ENCODE measurements around the gene KPNA6.

The KPNA6 gene

GRCh38 chr1:32186077-32186476 is 78.2 kb downstream of the KPNA6 start:
- DNase-seq (ENCODE audit: low spot score) (no peak), FAIRE-seq (no peak)

- no peak for FAIRE-seq
- DNase-seq (ENCODE audit: low spot score): no peak
These were observed 78.6 kb downstream of the KPNA6 start for GRCh38 chr1:32186491-32186890.

DNA sequence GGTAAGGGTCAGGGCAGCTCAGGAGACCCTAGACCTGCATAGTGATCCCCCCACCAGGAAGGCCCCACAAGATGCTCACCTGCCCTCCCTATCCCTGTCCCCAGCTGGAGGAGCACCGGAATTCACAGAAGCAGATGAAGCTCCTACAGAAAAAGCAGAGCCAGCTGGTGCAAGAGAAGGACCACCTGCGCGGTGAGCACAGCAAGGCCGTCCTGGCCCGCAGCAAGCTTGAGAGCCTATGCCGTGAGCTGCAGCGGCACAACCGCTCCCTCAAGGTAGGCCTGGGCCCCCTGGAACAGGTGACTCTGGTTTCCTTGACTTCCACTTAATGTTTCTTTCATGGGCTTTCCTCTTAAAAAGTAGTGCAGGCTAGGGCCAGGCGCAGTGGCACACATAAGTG is 80.0 kb downstream of the KPNA6 start:
- DNase-seq (ENCODE audit: low spot score) (no peak), FAIRE-seq (no peak)

DNA sequence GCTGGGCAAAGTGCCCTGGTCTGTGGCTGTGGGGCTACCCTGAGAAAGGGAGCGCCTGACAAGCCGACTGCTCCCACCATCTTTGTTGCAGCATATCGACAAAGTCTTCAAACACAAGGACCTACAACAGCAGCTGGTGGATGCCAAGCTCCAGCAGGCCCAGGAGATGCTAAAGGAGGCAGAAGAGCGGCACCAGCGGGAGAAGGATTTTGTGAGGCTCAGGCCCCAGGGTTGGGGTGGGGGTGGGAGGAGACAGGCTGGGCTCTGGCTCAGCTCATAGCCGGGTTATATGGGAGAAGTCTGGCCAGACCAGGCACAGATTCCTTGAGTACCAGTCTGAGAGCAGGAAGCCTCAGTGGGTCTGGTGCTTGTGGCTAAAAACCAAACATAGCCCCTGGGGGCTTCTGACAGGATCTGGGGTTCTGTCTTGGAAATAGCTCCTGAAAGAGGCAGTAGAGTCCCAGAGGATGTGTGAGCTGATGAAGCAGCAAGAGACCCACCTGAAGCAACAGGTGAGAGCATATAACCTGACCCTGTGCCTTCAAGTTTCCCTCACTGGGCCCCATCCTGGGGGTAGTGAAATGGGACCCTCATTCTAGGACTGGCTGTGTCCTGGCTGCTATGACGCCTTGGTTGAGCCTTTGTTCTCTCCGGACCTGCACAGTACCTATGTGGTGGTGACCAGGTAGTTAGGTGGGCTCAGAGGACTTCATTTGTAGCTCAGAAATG is 84.5 kb downstream of the KPNA6 start:
- FAIRE-seq (no peak), DNase-seq (ENCODE audit: low spot score) (no peak)

GRCh38 chr1:32194984-32195383 is 87.1 kb downstream of the KPNA6 start:
- no peak for FAIRE-seq
- DNase-seq (ENCODE audit: low spot score): no peak

DNA sequence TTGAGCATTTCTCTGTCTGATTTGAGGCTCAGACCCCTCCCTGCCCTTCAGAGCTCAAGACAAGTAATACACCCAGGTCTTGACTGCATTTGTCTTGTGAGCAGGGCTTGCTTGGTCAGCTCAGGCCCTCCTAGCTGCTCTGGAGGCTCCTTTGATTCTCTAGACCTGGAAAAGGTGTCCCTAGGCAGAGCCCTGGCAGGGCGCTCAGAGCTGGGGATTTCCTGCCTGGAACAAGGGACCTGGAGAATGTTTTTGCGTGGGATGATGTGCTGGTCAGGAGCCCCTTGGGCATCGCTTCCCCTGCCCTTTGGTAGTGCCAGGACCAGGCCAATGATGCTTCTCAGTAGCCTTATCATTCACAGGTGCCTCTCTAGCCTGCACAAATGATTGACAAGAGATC is 87.7 kb downstream of the KPNA6 start:
- DNase-seq (ENCODE audit: low spot score): no peak
- no peak for FAIRE-seq

- no peak for FAIRE-seq
These were observed 88.3 kb downstream of the KPNA6 start for GRCh38 chr1:32195972-32196823.

DNA sequence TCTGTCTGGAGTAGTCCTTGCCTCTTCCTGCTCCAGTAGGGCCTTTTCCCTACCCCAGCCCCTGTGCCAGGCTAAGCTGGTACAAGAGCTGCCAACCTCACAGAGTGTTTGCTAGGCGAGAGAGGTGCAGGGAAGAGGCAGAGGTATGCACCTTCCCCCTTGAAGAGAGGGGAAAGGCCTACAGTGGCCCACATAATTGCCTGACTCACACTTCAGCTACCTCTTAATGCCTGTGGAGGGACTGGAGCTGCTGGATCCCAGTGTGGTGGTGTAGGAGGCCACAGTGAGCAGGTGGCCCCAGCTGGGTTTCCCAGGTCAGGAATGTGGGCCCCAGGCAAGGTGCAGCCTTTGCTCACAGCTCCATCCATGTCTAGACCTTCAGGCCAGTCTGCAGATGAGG is 89.2 kb downstream of the KPNA6 start:
- DNase-seq (ENCODE audit: low spot score) (no peak), FAIRE-seq (no peak)

More at GRCh38 chr1:32195972-32196823, 88.3 kb downstream of the KPNA6 start:
- DNase-seq (ENCODE audit: low spot score): no peak

- DNase-seq (ENCODE audit: low spot score) (no peak), FAIRE-seq (no peak)
These were observed 90.0 kb downstream of the KPNA6 start for GRCh38 chr1:32197837-32198236.

DNA sequence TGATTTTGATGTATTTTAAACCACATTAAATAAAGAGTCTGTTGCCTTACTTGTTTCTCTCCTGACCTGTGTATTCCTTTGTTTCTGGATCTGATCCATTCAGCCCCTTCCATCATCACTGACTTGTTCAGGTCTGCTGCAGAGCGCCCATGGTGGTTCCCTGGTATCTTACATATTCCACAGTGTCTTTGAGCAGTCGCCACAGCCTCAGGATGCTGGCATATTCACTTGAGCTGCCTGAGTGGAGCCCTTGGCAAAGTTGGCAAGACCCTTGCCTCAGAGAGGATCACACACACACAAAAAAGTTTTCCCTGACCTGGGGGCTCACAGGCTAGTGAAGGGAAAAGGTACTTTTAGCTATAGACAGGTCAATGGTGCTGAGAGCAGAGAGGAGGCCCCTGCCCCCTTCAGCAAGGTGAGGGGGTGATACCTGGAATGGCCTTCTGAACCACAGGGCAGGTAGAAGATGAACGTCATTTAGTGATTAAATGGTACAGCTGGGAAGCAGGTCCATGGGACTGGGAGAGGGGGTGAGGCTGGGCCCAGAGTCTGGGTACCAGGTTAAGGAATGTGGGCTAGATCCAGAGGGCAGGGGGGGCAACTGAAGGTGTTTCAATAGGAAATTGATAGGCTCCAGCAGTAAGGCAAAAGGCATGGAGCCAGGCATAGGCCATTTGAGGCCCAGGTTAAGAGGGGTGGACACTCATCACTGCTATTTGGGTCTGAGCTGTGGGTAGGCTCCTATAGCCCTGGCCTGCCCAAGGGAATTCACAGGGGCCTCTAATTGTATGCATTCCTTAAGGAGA is 90.6 kb downstream of the KPNA6 start:
- DNase-seq (ENCODE audit: low spot score) (no peak), FAIRE-seq (no peak)

DNA sequence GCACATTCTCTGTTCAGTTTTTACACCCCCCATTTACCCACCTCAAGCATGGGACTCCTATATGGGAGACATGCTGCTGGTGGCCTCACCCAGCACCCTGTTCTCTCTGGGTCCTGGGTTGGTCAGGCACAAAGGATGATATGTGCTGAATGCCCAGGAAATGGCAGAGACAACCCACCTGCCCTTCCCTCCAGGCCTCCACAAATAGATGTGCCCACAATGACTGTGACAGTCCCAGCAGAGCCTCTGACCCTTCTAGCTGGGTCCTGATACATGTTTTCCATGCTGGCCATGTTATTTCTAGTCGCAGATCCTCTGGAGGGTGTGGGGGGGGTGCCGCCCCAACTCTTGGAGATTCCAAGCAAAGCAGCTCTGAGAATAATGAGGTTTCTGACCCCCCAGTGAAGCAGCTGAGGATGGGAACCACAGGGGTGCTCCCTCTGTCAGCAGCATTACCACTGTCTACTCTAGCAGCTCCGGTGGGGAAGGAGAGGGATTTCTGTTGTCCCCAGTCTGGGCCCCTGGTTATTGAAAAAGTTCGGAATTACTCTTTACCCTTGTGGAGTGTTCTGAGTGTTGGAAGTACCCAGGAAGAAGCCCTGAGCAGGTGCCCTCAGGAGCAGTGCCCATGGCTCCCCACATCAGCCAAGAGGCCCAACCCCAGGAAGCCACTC is 91.3 kb downstream of the KPNA6 start:
- no peak for FAIRE-seq

DNA sequence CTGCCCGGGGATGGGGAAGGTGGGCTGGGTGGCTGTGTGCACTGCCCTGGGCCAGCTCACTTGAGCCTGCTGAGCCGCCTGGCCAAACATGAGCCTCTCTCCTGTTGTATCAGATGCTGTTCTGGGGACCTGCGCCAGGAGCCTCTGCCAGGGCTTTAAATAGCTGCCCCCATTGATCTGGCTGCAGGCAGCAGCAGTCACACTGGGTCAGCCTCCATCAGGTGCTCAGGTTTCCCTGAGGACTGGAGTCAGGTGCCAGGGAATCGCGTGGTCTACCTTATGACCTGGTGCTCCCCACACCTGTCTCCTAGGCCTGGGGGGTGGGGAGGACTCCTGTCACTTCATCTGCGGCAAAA is 91.8 kb downstream of the KPNA6 start:
- DNase-seq (ENCODE audit: low spot score): no peak
- FAIRE-seq: no peak

More for the DNA sequence above, 91.3 kb downstream of the KPNA6 start:
- DNase-seq (ENCODE audit: low spot score): no peak

DNA sequence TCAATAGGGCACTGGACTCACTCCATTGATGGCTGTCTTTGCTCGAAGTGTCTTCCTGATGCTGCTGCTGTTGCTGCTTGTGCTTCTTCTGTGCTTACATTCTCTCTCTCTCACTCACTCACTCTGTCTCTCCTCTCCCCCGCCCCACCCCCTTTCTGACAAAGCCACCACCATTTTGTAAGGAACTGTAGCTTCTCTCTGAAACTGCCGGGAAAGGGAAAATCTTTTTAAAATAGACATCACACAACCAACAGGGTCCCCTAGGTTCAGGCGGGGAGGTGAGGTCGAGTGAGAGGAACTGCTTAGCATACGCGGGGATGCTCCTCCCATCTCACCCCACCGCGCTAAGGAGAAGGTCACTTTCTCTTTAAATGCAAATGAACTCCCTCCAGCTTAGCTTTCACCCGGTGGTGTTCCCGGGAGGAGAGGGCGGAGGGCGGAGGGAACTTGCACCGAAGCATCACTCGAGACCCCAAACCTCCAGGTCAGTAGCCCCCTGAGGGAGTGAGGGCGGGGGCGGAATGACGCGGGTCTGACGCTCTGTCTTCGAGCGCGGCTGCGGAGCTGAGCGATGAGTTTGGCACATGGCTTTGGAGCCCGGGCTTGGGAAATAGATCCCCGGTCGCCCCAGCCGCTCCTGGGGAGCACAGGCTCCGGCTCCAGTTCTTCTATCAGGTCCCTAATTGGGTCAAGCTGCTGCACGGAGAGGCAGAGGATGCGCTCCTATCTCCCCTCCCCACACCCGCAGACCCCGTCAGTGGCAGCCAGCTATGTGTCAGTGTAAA is 92.6 kb downstream of the KPNA6 start, which contains the start of gene CCDC28B:
CCDC28B (plus strand) TSS at position 370 of the 785 bp plus-strand sequence. CDS start 1,341 bp downstream, outside the sequence.
- FAIRE-seq: no peak

GRCh38 chr1:32201011-32201855 is 93.4 kb downstream of the KPNA6 start:
- FAIRE-seq: no peak
- DNase-seq (ENCODE audit: low spot score): no peak

More for the DNA sequence above, 92.6 kb downstream of the KPNA6 start, which contains the start of gene CCDC28B:
- DNase-seq (ENCODE audit: low spot score): peak; percentile 54

GRCh38 chr1:32204943-32205361 is 97.1 kb downstream of the KPNA6 start:
- FAIRE-seq (no peak), DNase-seq (ENCODE audit: low spot score) (no peak)

GRCh38 chr1:32205401-32206370 is 97.8 kb downstream of the KPNA6 start, which contains the start of gene IQCC:
Gene IQCC, plus strand, starts transcription at chr1:32205671. Its CDS starts 11 bp downstream, at chr1:32205682.
- peak; percentile 92 for FAIRE-seq
- peak; percentile 96 for DNase-seq (ENCODE audit: low spot score)

- DNase-seq (ENCODE audit: low spot score): no peak
- FAIRE-seq: no peak
These were observed 100.6 kb downstream of the KPNA6 start for GRCh38 chr1:32208469-32208868.

DNA sequence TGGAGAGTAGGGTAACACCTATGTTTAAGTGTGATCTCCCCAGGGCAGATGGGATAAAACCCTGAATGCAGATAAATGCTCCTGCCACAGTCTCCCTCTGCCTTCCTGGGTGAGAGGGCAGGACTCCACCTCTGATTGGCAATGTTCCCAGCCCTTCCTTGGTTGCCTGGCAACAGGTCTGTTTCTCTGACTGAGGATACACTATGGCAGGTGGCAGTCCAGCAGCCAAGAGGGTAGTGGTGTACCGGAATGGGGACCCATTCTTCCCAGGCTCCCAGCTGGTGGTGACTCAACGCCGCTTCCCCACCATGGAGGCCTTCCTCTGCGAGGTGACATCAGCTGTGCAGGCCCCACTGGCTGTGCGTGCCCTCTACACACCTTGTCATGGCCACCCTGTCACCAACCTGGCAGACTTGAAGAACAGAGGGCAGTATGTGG is 101.1 kb downstream of the KPNA6 start, which contains the start of gene DCDC2B:
DCDC2B (plus strand) TSS at position 199 of the 438 bp plus-strand sequence; CDS start at position 204, 5 bp downstream.
- peak; percentile 53 for FAIRE-seq
- peak; percentile 60 for DNase-seq (ENCODE audit: low spot score)

Data from urothelium cell line (cell line).